Keratinocyte (primary cell): ENCODE results near the gene IGFBP7.

Experiments
- EZH2 ChIP-seq: IDR thresholded peaks from one replicate; pipeline ENCODE4 v1.6.1; 2012; ENCODE audit warnings: inconsistent platforms, mild to moderate bottlenecking, low read length, moderate library complexity
- TF ChIP-seq, protein P1 (sequence below), 3 experiments: IDR thresholded peaks in 1 of 3; conservative IDR thresholded peaks in 1 of 3; optimal IDR thresholded peaks in 1 of 3; 2 replicates in 2 of 3; 3 replicates in 1 of 3; pipeline versions ENCODE3 to v1.5.1; 2011; ENCODE audit warnings: low read length in 3 of 3, mild to moderate bottlenecking in 3 of 3, moderate library complexity in 2 of 3, control low read depth in 1 of 3, inconsistent platforms in 1 of 3; ENCODE audit not compliant: insufficient read depth in 2 of 3; ENCODE audit errors: extremely low read depth in 1 of 3

DNA sequence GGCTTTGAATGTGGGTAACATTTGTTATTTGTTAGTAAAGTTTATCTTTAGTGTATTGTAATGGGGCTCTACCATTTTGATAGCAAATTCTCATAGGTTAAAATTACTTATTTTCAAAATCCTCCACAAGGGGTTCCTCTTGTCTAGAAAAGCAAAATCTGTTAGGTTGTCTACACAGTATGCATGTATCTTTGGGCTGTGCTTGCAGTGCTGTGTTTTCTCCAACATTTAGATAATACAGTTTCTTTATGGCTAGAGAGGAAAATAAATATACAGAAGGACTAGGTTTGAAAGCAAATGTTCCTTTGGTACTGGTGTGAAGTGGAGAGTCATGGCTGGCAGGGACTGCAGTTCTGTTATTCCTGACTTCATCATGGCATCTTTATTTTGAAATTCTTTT lies 91.2 kb downstream of the IGFBP7 start:
- TF ChIP-seq EZH2, result no peak
- TF ChIP-seq, protein P1, sequence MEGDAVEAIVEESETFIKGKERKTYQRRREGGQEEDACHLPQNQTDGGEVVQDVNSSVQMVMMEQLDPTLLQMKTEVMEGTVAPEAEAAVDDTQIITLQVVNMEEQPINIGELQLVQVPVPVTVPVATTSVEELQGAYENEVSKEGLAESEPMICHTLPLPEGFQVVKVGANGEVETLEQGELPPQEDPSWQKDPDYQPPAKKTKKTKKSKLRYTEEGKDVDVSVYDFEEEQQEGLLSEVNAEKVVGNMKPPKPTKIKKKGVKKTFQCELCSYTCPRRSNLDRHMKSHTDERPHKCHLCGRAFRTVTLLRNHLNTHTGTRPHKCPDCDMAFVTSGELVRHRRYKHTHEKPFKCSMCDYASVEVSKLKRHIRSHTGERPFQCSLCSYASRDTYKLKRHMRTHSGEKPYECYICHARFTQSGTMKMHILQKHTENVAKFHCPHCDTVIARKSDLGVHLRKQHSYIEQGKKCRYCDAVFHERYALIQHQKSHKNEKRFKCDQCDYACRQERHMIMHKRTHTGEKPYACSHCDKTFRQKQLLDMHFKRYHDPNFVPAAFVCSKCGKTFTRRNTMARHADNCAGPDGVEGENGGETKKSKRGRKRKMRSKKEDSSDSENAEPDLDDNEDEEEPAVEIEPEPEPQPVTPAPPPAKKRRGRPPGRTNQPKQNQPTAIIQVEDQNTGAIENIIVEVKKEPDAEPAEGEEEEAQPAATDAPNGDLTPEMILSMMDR (optimal IDR thresholded peaks at IDR 0.05 in 1 of 3, IDR thresholded peaks at IDR 0.05 in 1 of 3, conservative IDR thresholded peaks at IDR 0.05 in 1 of 3; ENCODE audit: extremely low read depth in 1 of 3, insufficient read depth in 2 of 3, low read length in 3 of 3), result no peak
